OCI-LY7 (cell line): Measurements from ENCODE around the gene GPS1. TPM values are rescaled to one million over a fixed set of nuclear protein-coding genes. Genes with fewer than 3 reads are reported as not detected.

ENCODE experiments used
- BruUV-seq: library from RNA; stranded (reverse); fragments of 400-500 nt; replicated peaks from 2 replicates; lab custom pipeline; 2021; lab: Mats Ljungman, UMichigan
- CTCF ChIA-PET: fragments of 300-600 bp; sonication (Branson Sonifier 250); formaldehyde crosslinking; loops from one replicate; lab custom pipeline; 2022; ENCODE audit warnings: antibody characterized with exemption; ENCODE audit not compliant: unreplicated experiment; lab: Charles Lee
- POLR2A ChIA-PET: fragments of 300-600 bp; sonication (Branson Sonifier 250); formaldehyde crosslinking; loops from one replicate; lab custom pipeline; 2022; ENCODE audit warnings: antibody characterized with exemption; lab: Charles Lee
- DNase-seq: peaks from one replicate; pipeline ENCODE4 v3.0.0-alpha.2; 2015; ENCODE audit warnings: low spot score
- H2AFZ ChIP-seq: fragments of 200-600 bp; sonication (generic), shearing (Covaris generic); 2 replicates; pipeline ENCODE4 v1.6.1; 2014; ENCODE audit warnings: mild to moderate bottlenecking, antibody characterized with exemption, low read length, moderate library complexity
- H3K27ac ChIP-seq: fragments of 200-600 bp; sonication (generic); 2 replicates; pipeline ENCODE4 v1.5.1; 2014; ENCODE audit warnings: mixed run types, low read depth, mild to moderate bottlenecking, moderate library complexity, low read length, inconsistent platforms; ENCODE audit not compliant: poor library complexity, severe bottlenecking
- H3K36me3 ChIP-seq: fragments of 200-600 bp; sonication (generic); 2 replicates; pipeline ENCODE4 v1.6.1; 2014; ENCODE audit warnings: mild to moderate bottlenecking, antibody characterized with exemption, low read length, moderate library complexity, mixed read lengths; ENCODE audit not compliant: insufficient read depth
- H3K4me1 ChIP-seq: fragments of 200-600 bp; sonication (generic); 2 replicates; pipeline ENCODE4 v1.5.1; 2014; ENCODE audit warnings: mild to moderate bottlenecking, low read length; ENCODE audit not compliant: insufficient read depth, poor library complexity, severe bottlenecking
- H3K4me2 ChIP-seq: fragments of 200-600 bp; sonication (generic); 2 replicates; pipeline ENCODE4 v1.6.1; 2014; ENCODE audit warnings: mild to moderate bottlenecking, low read length
- H3K4me3 ChIP-seq: fragments of 200-600 bp; sonication (generic); 2 replicates; pipeline ENCODE4 v1.5.1; 2014; ENCODE audit warnings: mild to moderate bottlenecking, low read depth, low read length; ENCODE audit not compliant: poor library complexity, severe bottlenecking
- H3K79me2 ChIP-seq: fragments of 200-600 bp; sonication (generic); 2 replicates; pipeline ENCODE4 v1.6.1; 2016; ENCODE audit warnings: low read depth, mild to moderate bottlenecking, low read length, moderate library complexity, mixed read lengths; ENCODE audit not compliant: insufficient read depth
- H3K9me2 ChIP-seq: fragments of 200-600 bp; sonication (generic); 2 replicates; pipeline ENCODE4 v1.6.1; 2016; ENCODE audit warnings: mild to moderate bottlenecking, low read length, mixed read lengths; ENCODE audit not compliant: insufficient read depth
- H3K9me3 ChIP-seq: fragments of 200-600 bp; sonication (generic); 2 replicates; pipeline ENCODE4 v1.6.1; 2014; ENCODE audit warnings: mild to moderate bottlenecking, mixed run types, low read length, mixed read lengths
- H4K20me1 ChIP-seq: fragments of 200-600 bp; sonication (generic); 2 replicates; pipeline ENCODE4 v1.6.1; 2014; ENCODE audit warnings: mild to moderate bottlenecking, antibody characterized with exemption, low read length, moderate library complexity, mixed read lengths; ENCODE audit not compliant: insufficient read depth
- EZH2phosphoT487 ChIP-seq: fragments of 200-600 bp; sonication (generic); IDR thresholded peaks from 2 replicates; pipeline ENCODE4 v1.6.1; 2018; ENCODE audit warnings: low read depth, borderline replicate concordance, mild to moderate bottlenecking, mixed run types, antibody characterized with exemption, low read length, moderate library complexity, mixed read lengths
- intact Hi-C: fragments of 100-400 bp; cut with micrococcal nuclease; formaldehyde crosslinking; loops from one replicate; pipeline ENCODE4 v1.10.0; 2022; ENCODE audit not compliant: unreplicated experiment
- total RNA-seq, 2 experiments: library from RNA; depleted of rRNA in 1 of 2; stranded (reverse); fragments of >200 nt in 1 of 2; shearing (Covaris generic) in 1 of 2; gene quantifications; 2 replicates each; pipeline ENCODE4 v1.2.3, GENCODE V29; 2014 to 2022
- TF ChIP-seq, protein P1 (sequence below): fragments of 200-600 bp; sonication (generic); conservative IDR thresholded peaks from 2 replicates; pipeline ENCODE4 v1.5.1; 2014; ENCODE audit warnings: mild to moderate bottlenecking, antibody characterized with exemption, low read length, moderate library complexity, mixed read lengths

GPS1 gene
- total RNA-seq, 2 experiments from 2014 or later, result 133 to 169 TPM

- H3K36me3 ChIP-seq, result no peaks in the 10 kb centered on the region
- no peak overlapping the region for H3K27ac ChIP-seq
- no peaks in the 10 kb centered on the region for H3K79me2 ChIP-seq
- DNase-seq, result no peak
- CTCF ChIA-PET, result no interaction called here
- no peaks in the 10 kb centered on the region for H3K9me2 ChIP-seq
- intact Hi-C loops, result no loop called here
- peaks cover 17% of the 10 kb centered on the region for H3K4me1 ChIP-seq
- H3K4me3 ChIP-seq, result no peak overlapping the region
- 0 out of 2 replicates have a peak, but pooled peaks cover 5% of the 10 kb centered on the region for H4K20me1 ChIP-seq
- BruUV-seq, result no TSS peak
- POLR2A ChIA-PET, result interaction anchor here (0.7 to 1.0 kb wide), 2 partner anchors 29 to 59 kb away, joined by 3 to 4 read pairs; no protein-coding TSS in a partner anchor
- H2AFZ ChIP-seq, result no peak overlapping the region
- H3K9me3 ChIP-seq, result no peaks in the 10 kb centered on the region
- TF ChIP-seq, protein P1, sequence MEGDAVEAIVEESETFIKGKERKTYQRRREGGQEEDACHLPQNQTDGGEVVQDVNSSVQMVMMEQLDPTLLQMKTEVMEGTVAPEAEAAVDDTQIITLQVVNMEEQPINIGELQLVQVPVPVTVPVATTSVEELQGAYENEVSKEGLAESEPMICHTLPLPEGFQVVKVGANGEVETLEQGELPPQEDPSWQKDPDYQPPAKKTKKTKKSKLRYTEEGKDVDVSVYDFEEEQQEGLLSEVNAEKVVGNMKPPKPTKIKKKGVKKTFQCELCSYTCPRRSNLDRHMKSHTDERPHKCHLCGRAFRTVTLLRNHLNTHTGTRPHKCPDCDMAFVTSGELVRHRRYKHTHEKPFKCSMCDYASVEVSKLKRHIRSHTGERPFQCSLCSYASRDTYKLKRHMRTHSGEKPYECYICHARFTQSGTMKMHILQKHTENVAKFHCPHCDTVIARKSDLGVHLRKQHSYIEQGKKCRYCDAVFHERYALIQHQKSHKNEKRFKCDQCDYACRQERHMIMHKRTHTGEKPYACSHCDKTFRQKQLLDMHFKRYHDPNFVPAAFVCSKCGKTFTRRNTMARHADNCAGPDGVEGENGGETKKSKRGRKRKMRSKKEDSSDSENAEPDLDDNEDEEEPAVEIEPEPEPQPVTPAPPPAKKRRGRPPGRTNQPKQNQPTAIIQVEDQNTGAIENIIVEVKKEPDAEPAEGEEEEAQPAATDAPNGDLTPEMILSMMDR, result no peak
- no peak for TF ChIP-seq EZH2phosphoT487
- H3K4me2 ChIP-seq, result no peak overlapping the region
Measured at GRCh38 chr17:82041144-82041814, 10.4 kb upstream of the GPS1 start.

DNA sequence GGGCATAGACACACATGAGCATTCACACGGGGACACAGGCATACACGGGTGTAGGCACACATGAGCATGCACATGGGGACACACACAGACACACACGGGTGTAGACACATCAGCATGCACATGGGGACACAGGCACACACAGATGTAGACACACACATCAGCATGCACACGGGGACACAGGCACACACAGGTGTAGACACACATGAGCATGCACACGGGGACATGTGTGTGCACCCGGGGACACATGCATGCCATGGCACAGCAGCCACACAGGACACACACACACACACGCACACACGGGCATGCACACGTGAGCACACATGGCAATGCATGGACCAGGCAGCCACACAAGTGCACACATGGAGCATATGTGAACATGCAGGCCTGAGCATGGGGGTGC is 9.0 kb upstream of the GPS1 start:
- TF ChIP-seq, protein P1, result no peak
- TF ChIP-seq EZH2phosphoT487, result no peak
- intact Hi-C loops, result no loop called here
- Histone ChIP-seq H3K79me2 (no peaks in the 10 kb centered on the region), H3K36me3 (no peaks in the 10 kb centered on the region), H2AFZ (no peak overlapping the region), H3K4me3 (no peak overlapping the region), H3K4me1 (peaks cover 10% of the 10 kb centered on the region), H3K9me3 (no peaks in the 10 kb centered on the region), H3K27ac (no peak overlapping the region), H4K20me1 (no peaks in the 10 kb centered on the region), H3K9me2 (no peaks in the 10 kb centered on the region), H3K4me2 (no peak overlapping the region)
- ChIA-PET POLR2A (no interaction called here), CTCF (no interaction called here)
- DNase-seq, result no peak
- no TSS peak for BruUV-seq

GRCh38 chr17:82043507-82043906 is 8.2 kb upstream of the GPS1 start:
- BruUV-seq, result no TSS peak
- intact Hi-C loops, result no loop called here
- POLR2A ChIA-PET, result no interaction called here
- Histone ChIP-seq H3K79me2 (no peaks in the 10 kb centered on the region), H3K4me2 (no peak overlapping the region), H3K36me3 (no peaks in the 10 kb centered on the region), H3K4me1 (peaks cover 6% of the 10 kb centered on the region), H3K4me3 (no peak overlapping the region), H4K20me1 (no peaks in the 10 kb centered on the region), H3K27ac (no peak overlapping the region), H3K9me2 (no peaks in the 10 kb centered on the region), H3K9me3 (no peaks in the 10 kb centered on the region), H2AFZ (no peak overlapping the region)
- TF ChIP-seq, protein P1, result no peak
- TF ChIP-seq EZH2phosphoT487, result no peak
- CTCF ChIA-PET, result no interaction called here
- DNase-seq, result no peak
